GM06990 (cell line): ENCODE measurements around the gene KANSL1.

ENCODE experiments used
- DNase-seq: peaks from one replicate; pipeline ENCODE4 v3.0.0-alpha.2; 2011; ENCODE audit not compliant: insufficient read length; ENCODE audit errors: extremely low read depth
- H3K27me3 ChIP-seq: replicated peaks from 2 replicates; pipeline ENCODE4 v1.6.0; 2011; ENCODE audit warnings: low read length; ENCODE audit not compliant: control insufficient read depth, insufficient read depth
- H3K36me3 ChIP-seq: 2 replicates; pipeline ENCODE4 v1.5.1; 2011; ENCODE audit warnings: low read length; ENCODE audit not compliant: control insufficient read depth, insufficient read depth
- H3K4me3 ChIP-seq: replicated peaks from 2 replicates; pipeline ENCODE4 v1.5.1; 2011; ENCODE audit warnings: low read depth, mild to moderate bottlenecking, control low read depth, low read length
- CTCF ChIP-seq: IDR thresholded peaks from 2 replicates; pipeline ENCODE4 v1.5.1; 2011; ENCODE audit warnings: low read length, control low read depth, mild to moderate bottlenecking, inconsistent platforms; ENCODE audit not compliant: insufficient read depth, poor library complexity, severe bottlenecking

The KANSL1 gene

DNA sequence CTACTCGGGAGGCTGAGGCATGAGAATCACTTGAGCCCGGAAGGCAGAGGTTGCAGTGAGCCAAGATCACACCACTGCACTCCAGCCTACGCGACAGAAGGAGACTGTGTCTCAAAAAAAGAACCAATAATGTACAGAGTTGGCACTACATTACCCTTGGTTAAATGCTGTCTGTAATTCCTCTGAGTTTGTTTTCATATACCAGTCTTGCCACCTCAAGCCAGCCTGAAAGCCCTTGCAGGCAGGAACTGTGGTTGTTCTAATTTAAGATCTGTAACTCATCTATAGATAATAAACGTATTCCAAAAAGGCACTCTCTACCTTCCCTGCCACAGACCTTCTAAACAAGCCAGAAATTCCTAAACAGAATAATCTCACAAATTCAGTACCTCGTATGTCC lies 4.3 kb upstream of the KANSL1 start:
- no peak for DNase-seq
- no peak overlapping the region for H3K4me3 ChIP-seq
- H3K27me3 ChIP-seq = no peaks in the 10 kb centered on the region
- no peaks in the 10 kb centered on the region for H3K36me3 ChIP-seq
- TF ChIP-seq CTCF = no peak

DNA sequence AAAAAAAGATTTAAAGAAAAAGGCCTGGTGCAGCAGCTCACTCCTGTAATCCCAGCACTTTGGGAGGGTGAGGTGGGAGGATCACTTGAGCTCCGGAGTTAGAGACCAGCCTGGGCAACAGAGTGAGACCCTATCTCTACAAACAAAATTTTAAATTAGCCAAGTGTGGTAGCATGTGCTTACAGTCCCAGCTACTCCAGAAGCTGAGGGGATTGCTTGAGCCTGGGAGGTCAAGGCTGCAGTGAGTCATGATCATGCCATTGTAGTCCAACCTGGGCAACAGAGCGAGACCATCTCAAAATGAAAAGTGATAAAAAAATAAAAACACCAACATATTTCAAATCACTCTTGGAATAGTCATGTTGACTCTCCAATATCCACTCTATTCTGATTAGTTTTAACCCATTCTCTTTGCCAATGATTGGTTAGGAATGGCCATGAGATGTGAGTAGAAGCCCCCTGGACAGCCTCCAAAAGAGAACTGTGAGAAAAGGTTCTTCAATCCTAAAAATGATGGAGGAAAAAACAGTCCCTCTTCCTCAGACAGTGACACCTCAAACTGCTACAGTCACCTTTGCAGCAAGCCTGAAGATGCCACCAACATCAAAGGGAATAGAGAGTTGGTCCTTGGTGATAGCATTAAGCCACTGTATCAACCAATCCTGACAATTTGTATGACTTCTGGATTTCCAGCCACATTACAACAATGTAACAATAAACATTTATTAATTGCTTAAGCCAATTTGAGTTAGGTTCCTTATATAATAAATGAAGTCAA lies 2.9 kb upstream of the KANSL1 start:
- TF ChIP-seq CTCF = no peak
- DNase-seq = no peak
- H3K36me3 ChIP-seq = no peaks in the 10 kb centered on the region
- H3K4me3 ChIP-seq = no peak overlapping the region
- H3K27me3 ChIP-seq = no peaks in the 10 kb centered on the region

DNA sequence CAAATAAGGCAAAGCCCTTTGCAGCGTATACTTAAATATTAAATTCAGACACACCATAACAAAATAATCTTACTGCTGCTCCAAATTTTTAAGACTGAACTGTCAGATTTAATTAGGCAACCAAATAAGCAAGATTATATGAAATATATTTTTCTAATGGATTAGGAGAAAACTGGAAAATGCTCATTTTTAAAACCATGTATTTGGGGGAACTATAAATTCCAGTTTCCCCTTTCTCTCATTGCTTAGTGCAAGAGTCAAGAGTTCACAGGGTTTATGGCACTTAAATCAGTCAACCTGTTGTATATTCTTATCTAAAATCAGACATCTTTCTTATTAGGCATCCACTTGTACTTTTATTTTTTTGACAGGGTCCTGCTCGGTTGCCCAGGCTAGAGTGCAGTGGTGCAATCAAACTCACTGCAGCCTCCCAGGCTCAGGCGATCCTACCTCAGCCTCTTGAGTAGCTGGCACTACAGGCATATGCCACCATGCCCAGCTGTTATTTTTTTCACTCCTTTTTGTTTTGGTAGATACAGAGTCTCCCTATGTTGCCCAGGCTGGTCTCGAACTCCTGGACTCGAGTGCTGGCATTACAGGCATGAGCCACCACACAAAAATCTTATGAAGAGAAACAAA lies 2.1 kb upstream of the KANSL1 start:
- TF ChIP-seq CTCF = no peak
- Histone ChIP-seq H3K27me3 (no peaks in the 10 kb centered on the region), H3K4me3 (no peak overlapping the region), H3K36me3 (no peaks in the 10 kb centered on the region)
- no peak for DNase-seq

- peak overlapping the region; percentile 96 for H3K4me3 ChIP-seq
- peak; percentile 58 for TF ChIP-seq CTCF
- DNase-seq = peak; percentile 79
- no peaks in the 10 kb centered on the region for H3K36me3 ChIP-seq
- no peaks in the 10 kb centered on the region for H3K27me3 ChIP-seq
Measured at GRCh38 chr17:46194393-46195216, 1.4 kb upstream of the KANSL1 start.

DNA sequence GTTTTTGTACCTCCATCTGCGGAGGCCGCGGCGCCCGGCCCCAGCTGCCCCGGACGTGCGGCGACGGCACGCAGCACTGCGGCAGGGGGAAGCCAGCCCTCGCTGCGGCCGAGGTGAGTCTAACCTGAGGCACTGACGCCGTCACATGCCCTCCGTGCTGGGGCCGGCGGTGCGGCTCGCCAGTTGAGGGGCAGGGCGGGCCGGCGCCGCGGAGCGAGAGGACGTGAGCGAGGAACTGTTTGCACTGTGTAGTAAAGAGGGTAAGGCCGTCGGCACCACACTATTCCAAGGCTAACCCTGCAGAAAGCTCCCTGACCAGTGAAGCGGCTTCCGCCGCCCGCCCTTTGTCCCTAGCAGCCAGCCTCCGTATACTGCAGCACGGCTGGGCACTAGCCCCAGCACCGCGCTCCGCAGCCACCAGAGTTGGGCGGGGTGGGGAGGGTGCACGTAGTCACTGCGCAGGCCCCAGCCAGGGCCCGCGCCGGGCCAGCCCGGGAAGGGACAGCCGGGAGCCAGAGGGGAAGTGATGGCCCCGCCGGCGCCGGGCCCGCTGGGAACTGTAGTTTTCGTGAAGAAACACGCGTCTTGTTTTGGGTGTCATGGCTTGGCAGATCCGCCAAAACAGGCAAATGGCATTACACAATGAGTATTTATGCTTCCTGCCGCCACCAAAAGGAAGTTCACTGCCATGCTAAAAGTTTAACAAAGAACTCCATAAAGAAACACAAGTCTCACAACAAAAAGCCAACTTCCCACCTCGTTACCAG lies 580 bp upstream of the KANSL1 start:
- peak; percentile 99 for DNase-seq
- Histone ChIP-seq H3K36me3 (no peaks in the 10 kb centered on the region), H3K27me3 (no peaks in the 10 kb centered on the region), H3K4me3 (peak overlapping the region; percentile 96)
- no peak for TF ChIP-seq CTCF
